G401.6 (cell line): Measurements from ENCODE around the gene ADH5.
"Not testable (repeated sequence)": the region's sequence is repeated elsewhere in the genome, so short reads cannot be mapped to it uniquely, and the experiment has no call there.

ENCODE experiments used
- FAIRE-seq: peaks from 2 replicates; lab custom pipeline; 2012; peaks lifted over from hg19 to GRCh38; lab: Jason Lieb, UNC

Gene ADH5

GRCh38 chr4:99082192-99082591 lies 6.4 kb downstream of the ADH5 start:
- no peak for FAIRE-seq

- not testable (repeated sequence) for FAIRE-seq
Observed at GRCh38 chr4:99080869-99081268, 7.7 kb downstream of the ADH5 start.

- FAIRE-seq, result no peak
Observed at GRCh38 chr4:99079625-99080295, 8.8 kb downstream of the ADH5 start.

GRCh38 chr4:99078931-99079624 lies 9.5 kb downstream of the ADH5 start:
- no peak for FAIRE-seq

GRCh38 chr4:99078336-99078735 lies 10.3 kb downstream of the ADH5 start:
- FAIRE-seq, result no peak

- FAIRE-seq, result no peak
Observed at GRCh38 chr4:99077177-99077576, 11.4 kb downstream of the ADH5 start.

- FAIRE-seq, result no peak
Observed at GRCh38 chr4:99076292-99076976, 12.2 kb downstream of the ADH5 start.

- no peak for FAIRE-seq
Observed at GRCh38 chr4:99074816-99075215, 13.8 kb downstream of the ADH5 start.

- no peak for FAIRE-seq
Observed at GRCh38 chr4:99071159-99071558, 17.4 kb downstream of the ADH5 start.

GRCh38 chr4:99067617-99068016 lies 21.0 kb downstream of the ADH5 start:
- no peak for FAIRE-seq

GRCh38 chr4:99065521-99065920 lies 23.1 kb downstream of the ADH5 start:
- FAIRE-seq, result not testable (repeated sequence)

- no peak for FAIRE-seq
Observed at GRCh38 chr4:99062120-99062519, 26.5 kb downstream of the ADH5 start.

GRCh38 chr4:99061048-99061700 lies 27.4 kb downstream of the ADH5 start:
- no peak for FAIRE-seq

GRCh38 chr4:99059550-99059949 lies 29.0 kb downstream of the ADH5 start:
- FAIRE-seq, result no peak

GRCh38 chr4:99058228-99058627 lies 30.4 kb downstream of the ADH5 start:
- FAIRE-seq, result no peak

GRCh38 chr4:99054428-99054994 lies 34.1 kb downstream of the ADH5 start:
- FAIRE-seq, result no peak

GRCh38 chr4:99052902-99053301 lies 35.7 kb downstream of the ADH5 start:
- no peak for FAIRE-seq

- FAIRE-seq, result no peak
Observed at GRCh38 chr4:99047710-99048109, 40.9 kb downstream of the ADH5 start.

- FAIRE-seq, result no peak
Observed at GRCh38 chr4:99043346-99043745, 45.2 kb downstream of the ADH5 start.

- FAIRE-seq, result no peak
Observed at GRCh38 chr4:99038213-99038612, 50.4 kb downstream of the ADH5 start.

- no peak for FAIRE-seq
Observed at GRCh38 chr4:99033956-99034355, 54.6 kb downstream of the ADH5 start.

GRCh38 chr4:99029852-99030251 lies 58.7 kb downstream of the ADH5 start:
- FAIRE-seq, result no peak
